Neural cell (in vitro differentiated cells): ENCODE results near the gene HSF5.

Experiments
- EP300 ChIP-seq: fragments of 450-650 bp; conservative IDR thresholded peaks from 2 replicates; pipeline ENCODE4 v1.6.1; 2014; ENCODE audit warnings: antibody characterized with exemption, mild to moderate bottlenecking, moderate library complexity; ENCODE audit not compliant: poor library complexity, severe bottlenecking
- EZH2 ChIP-seq: fragments of 200-600, 300-800 bp; shearing (Covaris generic), sonication (generic); IDR thresholded peaks from 2 replicates; pipeline ENCODE4 v1.6.1; 2014; ENCODE audit warnings: antibody characterized with exemption, low read length, borderline replicate concordance, mild to moderate bottlenecking; ENCODE audit not compliant: insufficient read depth, poor library complexity, severe bottlenecking
- RAD21 ChIP-seq: fragments of 450-650 bp; conservative IDR thresholded peaks from 2 replicates; pipeline ENCODE4 v1.6.1; 2014; ENCODE audit warnings: antibody characterized with exemption, mild to moderate bottlenecking, moderate library complexity
- SMC3 ChIP-seq: fragments of 450-650 bp; conservative IDR thresholded peaks from 2 replicates; pipeline ENCODE4 v1.6.1; 2014; ENCODE audit warnings: antibody characterized with exemption, mild to moderate bottlenecking, moderate library complexity; ENCODE audit not compliant: poor library complexity
- TAF1 ChIP-seq: IDR thresholded peaks from 2 replicates; pipeline ENCODE4 v1.6.1; 2012; ENCODE audit warnings: low read depth
- TF ChIP-seq, protein P1 (sequence below): fragments of 450-650 bp; IDR thresholded peaks from 2 replicates; pipeline ENCODE4 v1.5.1; 2014; ENCODE audit warnings: antibody characterized with exemption, mild to moderate bottlenecking, moderate library complexity; ENCODE audit not compliant: poor library complexity, severe bottlenecking

GRCh38 chr17:58388302-58389190 is 99.7 kb downstream of the HSF5 start:
- TF ChIP-seq EZH2 (no peak), SMC3 (no peak), RAD21 (no peak), TAF1 (no peak), EP300 (no peak)
- TF ChIP-seq, protein P1, sequence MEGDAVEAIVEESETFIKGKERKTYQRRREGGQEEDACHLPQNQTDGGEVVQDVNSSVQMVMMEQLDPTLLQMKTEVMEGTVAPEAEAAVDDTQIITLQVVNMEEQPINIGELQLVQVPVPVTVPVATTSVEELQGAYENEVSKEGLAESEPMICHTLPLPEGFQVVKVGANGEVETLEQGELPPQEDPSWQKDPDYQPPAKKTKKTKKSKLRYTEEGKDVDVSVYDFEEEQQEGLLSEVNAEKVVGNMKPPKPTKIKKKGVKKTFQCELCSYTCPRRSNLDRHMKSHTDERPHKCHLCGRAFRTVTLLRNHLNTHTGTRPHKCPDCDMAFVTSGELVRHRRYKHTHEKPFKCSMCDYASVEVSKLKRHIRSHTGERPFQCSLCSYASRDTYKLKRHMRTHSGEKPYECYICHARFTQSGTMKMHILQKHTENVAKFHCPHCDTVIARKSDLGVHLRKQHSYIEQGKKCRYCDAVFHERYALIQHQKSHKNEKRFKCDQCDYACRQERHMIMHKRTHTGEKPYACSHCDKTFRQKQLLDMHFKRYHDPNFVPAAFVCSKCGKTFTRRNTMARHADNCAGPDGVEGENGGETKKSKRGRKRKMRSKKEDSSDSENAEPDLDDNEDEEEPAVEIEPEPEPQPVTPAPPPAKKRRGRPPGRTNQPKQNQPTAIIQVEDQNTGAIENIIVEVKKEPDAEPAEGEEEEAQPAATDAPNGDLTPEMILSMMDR, result no peak
